Gastrocnemius medialis (tissue), 4 donors: Measurements from ENCODE around the gene LMNTD1. TPM values are rescaled to one million over a fixed set of nuclear protein-coding genes. Genes with fewer than 3 reads are reported as not detected.

ENCODE experiments used
- ATAC-seq, 2 donors: fragments of 150-250 bp; one replicate each; pipeline ENCODE4 v1.9.1; 2016
- DNase-seq, 2 donors: peaks; one replicate each; pipeline ENCODE4 v3.0.0-alpha.2; 2019
- H3K27ac ChIP-seq, 4 donors: fragments of 200-600 bp; sonication (generic); 1 replicate in 1 of 4; 2 replicates in 3 of 4; pipeline ENCODE4 v1.5.1; 2016 to 2018; ENCODE audit warnings: mild to moderate bottlenecking in 2 of 4, moderate library complexity in 1 of 4
- H3K27me3 ChIP-seq, 3 donors: fragments of 200-600 bp; sonication (generic) in 2 of 3; 1 replicate in 1 of 3; 2 replicates in 2 of 3; pipeline versions ENCODE4 v1.5.1 to v1.6.0; 2016 to 2019; ENCODE audit warnings: mild to moderate bottlenecking in 1 of 3, moderate library complexity in 1 of 3
- H3K36me3 ChIP-seq, 2 donors: fragments of 200-600 bp; sonication (generic) in 1 of 2; one replicate each; pipeline ENCODE4 v1.5.1; 2017 to 2018
- H3K4me1 ChIP-seq, 2 donors: fragments of 200-600 bp; sonication (generic) in 1 of 2; one replicate each; pipeline ENCODE4 v1.5.1; 2016 to 2017; ENCODE audit warnings: mild to moderate bottlenecking in 2 of 2
- H3K4me3 ChIP-seq, 4 donors: fragments of 200-600 bp; sonication (generic) in 3 of 4; 1 replicate in 1 of 4; 2 replicates in 3 of 4; pipeline ENCODE4 v1.5.1; 2016 to 2019; ENCODE audit warnings: mild to moderate bottlenecking in 2 of 4
- H3K9me3 ChIP-seq, 3 donors: fragments of 200-600 bp; sonication (generic) in 2 of 3; 1 replicate in 1 of 3; 2 replicates in 2 of 3; pipeline ENCODE4 v1.5.1; 2016 to 2019
- POLR2A ChIP-seq, 2 donors: fragments of 450-650 bp; IDR thresholded peaks; one replicate each; pipeline ENCODE4 v1.6.1; 2017; ENCODE audit warnings: antibody characterized with exemption in 2 of 2, mild to moderate bottlenecking in 2 of 2, moderate library complexity in 2 of 2
- in situ Hi-C, 4 donors: fragments of 200-750 bp; cut with MboI; loops; one replicate each; pipeline versions ENCODE4 v1.15.0 to v1.8.0; 2017; ENCODE audit warnings: low sequenced_read_pairs in 4 of 4
- intact Hi-C: fragments of 100-400 bp; cut with DNase I; formaldehyde crosslinking; loops from one replicate; pipeline ENCODE4 v1.15.1; 2023; ENCODE audit warnings: low total_unique reads
- total RNA-seq, 4 donors: library from RNA; depleted of rRNA; stranded (reverse); fragments of >200 nt; gene quantifications; one replicate each; pipeline versions ENCODE4 v1.1.0 to v1.2.3, GENCODE V29; 2016
- TF ChIP-seq, protein P1 (sequence below), 5 experiments: fragments of 450-650 bp in 3 of 5; fragments of 200-600 bp in 2 of 5; sonication (generic) in 2 of 5; IDR thresholded peaks in 4 of 5; conservative IDR thresholded peaks in 1 of 5; 1 replicate in 4 of 5; 2 replicates in 1 of 5; pipeline ENCODE4 v1.5.1; 2016 to 2019; ENCODE audit warnings: antibody characterized with exemption in 5 of 5, mild to moderate bottlenecking in 3 of 5, moderate library complexity in 3 of 5

LMNTD1 gene
- total RNA-seq, 4 donors from 2014 or later = not detected

DNA sequence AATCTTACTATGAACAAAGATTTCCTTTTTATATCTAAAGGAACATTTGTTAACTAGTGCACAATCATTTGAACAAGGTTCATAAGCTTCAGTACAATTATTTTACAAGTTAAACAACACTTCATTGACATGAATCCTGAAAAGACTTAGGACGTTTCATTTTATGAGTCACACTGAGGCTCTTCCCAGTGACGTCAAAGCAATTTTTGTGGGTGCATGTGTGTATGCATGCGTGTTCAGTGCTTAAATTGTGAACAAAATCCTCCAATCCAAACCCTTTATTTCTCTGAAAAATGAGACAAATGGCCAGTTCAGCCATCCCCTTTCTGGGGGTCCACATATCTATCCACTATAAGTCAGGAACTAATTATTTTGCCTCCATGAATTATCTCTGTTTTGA is 2.9 kb downstream of the LMNTD1 start:
- Histone ChIP-seq H3K4me1 (no peaks in the 10 kb centered on the region), H3K27me3 (no peaks in the 10 kb centered on the region), H3K9me3 (no peaks in the 10 kb centered on the region), H3K36me3 (no peaks in the 10 kb centered on the region), H3K4me3 (no peak overlapping the region), H3K27ac (no peak overlapping the region)
- TF ChIP-seq, protein P1, sequence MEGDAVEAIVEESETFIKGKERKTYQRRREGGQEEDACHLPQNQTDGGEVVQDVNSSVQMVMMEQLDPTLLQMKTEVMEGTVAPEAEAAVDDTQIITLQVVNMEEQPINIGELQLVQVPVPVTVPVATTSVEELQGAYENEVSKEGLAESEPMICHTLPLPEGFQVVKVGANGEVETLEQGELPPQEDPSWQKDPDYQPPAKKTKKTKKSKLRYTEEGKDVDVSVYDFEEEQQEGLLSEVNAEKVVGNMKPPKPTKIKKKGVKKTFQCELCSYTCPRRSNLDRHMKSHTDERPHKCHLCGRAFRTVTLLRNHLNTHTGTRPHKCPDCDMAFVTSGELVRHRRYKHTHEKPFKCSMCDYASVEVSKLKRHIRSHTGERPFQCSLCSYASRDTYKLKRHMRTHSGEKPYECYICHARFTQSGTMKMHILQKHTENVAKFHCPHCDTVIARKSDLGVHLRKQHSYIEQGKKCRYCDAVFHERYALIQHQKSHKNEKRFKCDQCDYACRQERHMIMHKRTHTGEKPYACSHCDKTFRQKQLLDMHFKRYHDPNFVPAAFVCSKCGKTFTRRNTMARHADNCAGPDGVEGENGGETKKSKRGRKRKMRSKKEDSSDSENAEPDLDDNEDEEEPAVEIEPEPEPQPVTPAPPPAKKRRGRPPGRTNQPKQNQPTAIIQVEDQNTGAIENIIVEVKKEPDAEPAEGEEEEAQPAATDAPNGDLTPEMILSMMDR (IDR thresholded peaks at IDR 0.05 in 4 of 5, conservative IDR thresholded peaks at IDR 0.05 in 1 of 5) = no peak
- intact Hi-C loops = no loop called here
- DNase-seq (no peak), ATAC-seq (no peak)
- in situ Hi-C loops = no loop called here

DNA sequence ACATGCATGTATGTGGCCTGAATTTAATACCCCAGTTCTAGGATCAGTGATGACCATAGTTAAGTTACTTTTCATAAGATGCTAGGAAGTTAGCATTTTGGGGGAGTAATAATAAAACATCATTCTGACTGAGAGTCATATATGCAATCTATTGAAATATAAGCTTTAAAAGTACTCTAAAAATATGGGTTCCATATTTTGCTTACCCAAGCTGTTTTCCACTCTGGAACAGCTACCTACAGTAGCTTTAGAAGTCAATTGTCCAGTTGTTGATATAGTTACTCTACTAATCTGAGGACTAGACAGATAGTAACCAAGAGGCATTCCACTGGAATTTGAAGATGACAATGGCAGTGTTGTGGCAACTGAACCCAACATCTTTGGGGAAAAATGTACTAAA is 4.0 kb downstream of the LMNTD1 start:
- in situ Hi-C loops = no loop called here
- intact Hi-C loops = no loop called here
- DNase-seq (no peak), ATAC-seq (no peak)
- H3K4me1 ChIP-seq = no peaks in the 10 kb centered on the region
- H3K27ac ChIP-seq = no peak overlapping the region
- no peaks in the 10 kb centered on the region for H3K27me3 ChIP-seq
- no peak overlapping the region for H3K4me3 ChIP-seq
- TF ChIP-seq POLR2A (IDR thresholded peaks at IDR 0.05) = no peak
- TF ChIP-seq, protein P1 (IDR thresholded peaks at IDR 0.05 in 4 of 5, conservative IDR thresholded peaks at IDR 0.05 in 1 of 5) = no peak
- H3K9me3 ChIP-seq = no peaks in the 10 kb centered on the region
- no peaks in the 10 kb centered on the region for H3K36me3 ChIP-seq

DNA sequence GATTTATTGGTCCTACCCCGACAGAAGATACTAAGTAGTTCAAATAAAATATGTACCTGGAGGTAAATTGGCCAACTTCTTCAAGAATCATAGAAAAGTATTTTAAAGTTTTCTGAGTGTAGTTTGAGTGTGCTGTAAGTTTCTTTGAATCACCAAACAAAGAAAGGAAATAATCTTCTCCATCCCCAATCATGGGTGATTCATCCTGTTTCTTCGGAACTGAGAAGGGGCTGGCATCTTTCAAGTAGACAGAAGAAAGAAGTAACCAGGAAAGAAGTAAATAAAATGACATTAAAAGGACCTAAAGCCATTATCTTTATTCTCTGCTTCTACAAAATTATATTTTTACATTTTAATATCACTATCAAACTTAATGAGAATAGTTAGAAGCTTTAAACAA is 6.8 kb downstream of the LMNTD1 start:
- no peak overlapping the region for H3K27ac ChIP-seq
- DNase-seq (no peak), ATAC-seq (no peak)
- no peaks in the 10 kb centered on the region for H3K36me3 ChIP-seq
- H3K4me1 ChIP-seq = no peaks in the 10 kb centered on the region
- H3K27me3 ChIP-seq = no peaks in the 10 kb centered on the region
- intact Hi-C loops = no loop called here
- H3K4me3 ChIP-seq = no peak overlapping the region
- TF ChIP-seq, protein P1 (IDR thresholded peaks at IDR 0.05 in 4 of 5, conservative IDR thresholded peaks at IDR 0.05 in 1 of 5) = no peak
- no peak for TF ChIP-seq POLR2A (IDR thresholded peaks at IDR 0.05)
- in situ Hi-C loops = no loop called here
- H3K9me3 ChIP-seq = no peaks in the 10 kb centered on the region

DNA sequence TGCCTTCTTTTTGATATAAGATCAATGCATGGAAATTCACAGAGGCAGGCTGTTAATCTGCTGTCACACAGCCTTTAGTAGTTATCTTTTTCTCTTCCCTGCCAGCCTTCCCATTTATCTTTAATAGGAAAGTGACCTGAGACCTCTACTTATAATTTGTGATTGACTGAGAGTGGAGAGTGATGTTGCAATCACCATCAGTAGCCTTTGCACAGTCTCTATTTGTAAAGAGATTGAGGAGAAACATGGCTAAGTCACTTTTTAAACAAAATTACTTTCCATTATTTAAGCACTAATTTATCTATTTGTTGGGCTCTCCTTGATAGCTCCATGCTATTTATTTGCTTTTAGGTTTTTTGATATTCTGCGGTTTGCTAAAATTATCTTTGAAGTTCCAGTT is 19.9 kb downstream of the LMNTD1 start:
- no peak for ATAC-seq
- intact Hi-C loops (no loop called here), in situ Hi-C loops (no loop called here)
- H3K36me3 ChIP-seq = no peaks in the 10 kb centered on the region
- TF ChIP-seq, protein P1 (IDR thresholded peaks at IDR 0.05 in 4 of 5, conservative IDR thresholded peaks at IDR 0.05 in 1 of 5) = no peak
- TF ChIP-seq POLR2A (IDR thresholded peaks at IDR 0.05) = no peak
- no peaks in the 10 kb centered on the region for H3K27me3 ChIP-seq
- no peak for DNase-seq
- H3K4me3 ChIP-seq = no peak overlapping the region
- no peaks in the 10 kb centered on the region for H3K9me3 ChIP-seq
- no peaks in the 10 kb centered on the region for H3K4me1 ChIP-seq
- H3K27ac ChIP-seq = no peak overlapping the region

DNA sequence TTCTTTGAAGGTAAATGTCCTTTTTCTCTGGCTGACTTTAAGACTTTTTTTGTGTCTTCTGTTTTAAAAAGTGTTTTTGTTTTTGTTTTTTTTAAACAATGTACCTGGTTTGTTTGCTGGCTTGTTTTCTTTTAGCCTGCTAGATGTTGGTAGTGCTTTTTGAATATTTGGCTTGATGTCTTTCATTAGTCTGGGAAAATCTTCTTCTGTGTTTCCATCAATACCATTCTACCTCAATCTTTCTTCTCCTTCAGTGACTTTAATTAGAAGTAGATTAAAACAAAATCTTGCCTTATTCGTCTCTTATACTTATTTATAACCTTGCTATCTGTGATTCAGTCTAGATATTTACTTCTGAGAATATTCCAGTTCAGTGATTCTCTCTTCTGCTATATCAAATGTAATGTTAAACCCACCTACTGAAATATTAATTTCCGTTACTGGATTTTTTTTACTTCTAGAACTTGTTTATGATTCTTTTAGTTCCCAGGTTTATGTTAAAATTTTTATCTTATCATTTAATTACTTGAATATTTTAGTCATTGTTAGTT is 21.5 kb downstream of the LMNTD1 start:
- in situ Hi-C loops (no loop called here), intact Hi-C loops (no loop called here)
- no peak for TF ChIP-seq POLR2A (IDR thresholded peaks at IDR 0.05)
- TF ChIP-seq, protein P1 (IDR thresholded peaks at IDR 0.05 in 4 of 5, conservative IDR thresholded peaks at IDR 0.05 in 1 of 5) = no peak
- Histone ChIP-seq H3K4me3 (no peak overlapping the region), H3K27me3 (no peaks in the 10 kb centered on the region), H3K4me1 (no peaks in the 10 kb centered on the region), H3K27ac (no peak overlapping the region), H3K36me3 (no peaks in the 10 kb centered on the region), H3K9me3 (no peaks in the 10 kb centered on the region)
- DNase-seq (no peak), ATAC-seq (no peak)
